Dedifferentiated amniotic fluid mesenchymal stem cell (primary cell): Measurements from ENCODE around the gene TFIP11.

Experiments
- DNase-seq: peaks from one replicate; pipeline ENCODE4 v3.0.0-alpha.2; 2016; ENCODE audit errors: extremely low spot score

TFIP11 gene

DNA sequence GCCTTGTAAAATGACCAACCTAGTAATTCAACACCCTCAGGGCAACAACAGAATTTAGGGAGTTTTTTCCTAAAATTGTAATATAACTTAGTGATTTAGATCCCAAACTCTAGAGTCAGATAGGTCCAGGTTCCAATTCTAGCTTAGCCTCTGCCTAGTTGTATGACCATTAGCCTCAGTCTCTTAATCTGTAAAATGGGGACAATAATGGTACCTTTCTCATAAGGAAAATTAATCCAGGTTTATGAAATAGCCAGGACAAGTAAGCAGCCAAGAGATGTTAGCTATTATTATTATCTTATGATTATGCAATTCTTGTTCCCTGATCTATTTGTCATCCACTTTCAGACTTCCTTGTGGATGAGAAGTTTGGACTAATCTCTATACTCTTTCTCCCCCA lies 4.1 kb downstream of the TFIP11 start:
- DNase-seq: no peak

DNA sequence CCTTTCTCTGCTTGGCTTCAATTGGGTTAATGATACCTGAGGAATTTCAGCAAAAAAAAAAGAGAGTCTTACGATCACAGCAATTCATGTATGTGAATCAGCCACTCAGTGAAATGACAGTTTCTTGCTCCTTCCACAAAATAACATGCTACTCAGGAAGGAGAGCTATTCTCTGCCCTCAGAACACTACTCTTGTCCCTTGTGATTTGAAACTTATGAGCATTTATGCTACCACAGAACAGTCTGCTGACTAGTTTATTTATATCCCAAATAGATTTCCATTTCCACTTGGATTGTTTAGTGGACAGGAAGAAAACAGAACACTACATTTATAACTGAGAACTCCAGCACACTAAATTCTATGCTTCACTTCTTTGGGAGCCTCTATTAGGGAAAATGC lies 8.5 kb downstream of the TFIP11 start:
- no peak for DNase-seq

DNA sequence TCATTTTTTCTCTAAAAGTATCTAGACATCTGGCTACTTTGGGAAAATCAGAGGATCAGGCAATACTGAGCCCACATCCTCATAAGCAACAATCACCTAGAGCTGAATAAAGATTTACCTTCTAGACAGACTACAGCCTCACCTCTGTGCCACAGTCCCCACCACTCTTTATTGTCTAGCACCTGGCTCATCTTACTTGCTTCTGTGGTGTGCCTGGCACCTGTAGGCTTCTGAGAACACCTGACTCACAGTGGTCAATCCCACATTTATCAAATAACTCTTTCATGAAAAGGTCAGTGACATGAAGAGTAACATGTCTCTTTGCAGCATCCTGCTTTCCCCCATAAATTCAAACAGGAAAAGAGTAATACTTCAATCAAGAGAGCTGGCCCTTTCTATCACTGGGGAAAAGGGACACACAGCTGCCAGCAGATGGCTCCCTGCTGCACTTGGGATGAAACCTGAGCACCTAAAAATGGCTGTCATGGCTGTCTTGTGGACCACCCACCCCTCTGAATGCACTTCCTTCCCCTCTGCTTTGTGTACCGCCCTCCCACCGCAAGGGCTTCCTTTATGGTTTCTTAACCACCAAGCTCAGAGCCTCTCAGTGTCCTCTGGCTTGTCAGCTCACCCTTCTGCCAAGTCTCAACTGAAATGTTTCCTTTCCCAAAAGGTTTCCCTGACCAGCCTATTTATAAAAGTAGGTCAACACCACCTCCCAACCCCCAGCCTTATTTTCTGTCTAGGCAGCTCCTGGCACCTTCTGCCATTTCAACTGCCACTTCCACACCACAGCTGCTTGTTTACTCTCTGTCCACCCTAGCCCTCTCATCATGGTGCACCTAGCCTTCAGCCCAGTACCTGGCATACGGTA lies 9.3 kb downstream of the TFIP11 start:
- DNase-seq: peak; percentile 26

DNA sequence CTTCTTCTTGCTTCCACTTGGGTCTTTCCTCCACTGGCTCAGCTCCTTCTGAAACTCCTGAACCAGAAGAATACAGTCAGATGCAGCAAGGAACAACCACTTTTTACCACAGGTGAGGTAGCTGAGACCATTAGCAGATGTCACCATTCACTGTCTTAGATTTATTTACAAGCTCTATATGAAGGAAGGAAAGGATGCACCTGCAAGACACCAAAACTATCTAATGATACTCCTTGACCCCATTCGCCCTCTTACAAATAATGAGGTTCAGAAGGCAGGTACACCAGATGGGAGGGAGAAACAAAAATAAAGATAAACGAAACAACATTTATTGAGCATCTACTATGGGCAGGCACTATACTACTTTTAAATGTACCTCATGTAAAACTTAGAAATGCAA lies 10.3 kb downstream of the TFIP11 start:
- DNase-seq: no peak

DNA sequence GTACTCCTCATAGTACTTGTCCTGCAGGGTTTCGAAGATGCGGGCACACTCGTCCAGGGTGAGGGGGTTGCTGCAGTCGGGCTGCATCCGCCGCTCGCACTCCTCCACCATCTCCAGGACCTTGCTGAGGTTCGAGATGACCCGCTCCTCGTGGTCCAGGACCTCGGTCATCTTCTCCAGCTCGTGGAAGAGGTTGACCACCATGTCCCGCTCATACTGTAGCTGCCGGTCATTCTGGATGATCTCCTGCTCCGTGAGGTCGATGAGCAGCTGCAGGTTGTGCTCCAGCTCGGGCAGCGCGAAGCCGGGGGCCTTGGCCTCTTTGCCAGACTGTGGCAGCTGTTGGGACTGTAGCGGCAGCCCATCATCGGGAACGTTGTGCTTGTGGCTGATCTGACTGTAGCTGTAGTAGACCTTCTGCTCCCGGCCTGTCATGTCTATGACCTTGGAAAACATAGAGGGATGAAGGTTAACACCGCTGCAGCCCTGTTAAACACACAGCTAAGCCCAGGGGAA lies 13.0 kb downstream of the TFIP11 start:
- no peak for DNase-seq

DNA sequence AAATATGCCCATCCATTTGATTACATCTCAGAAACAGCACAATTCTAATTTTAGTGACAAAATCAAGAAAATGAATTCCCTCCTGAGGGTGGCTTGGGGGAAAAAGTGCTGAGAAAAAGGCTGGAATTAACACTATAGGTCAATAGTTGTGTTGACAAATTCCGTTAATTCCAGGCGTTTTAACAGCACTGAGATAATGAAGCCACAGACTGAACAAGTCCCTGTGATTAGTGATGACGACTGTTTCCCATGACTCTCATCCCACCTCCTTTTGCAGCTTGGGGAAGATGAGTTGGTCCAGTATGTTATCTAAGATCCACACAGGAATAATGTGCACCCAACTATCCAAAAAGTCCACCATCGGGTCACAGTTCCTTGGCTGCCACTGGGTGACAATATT lies 15.8 kb downstream of the TFIP11 start:
- DNase-seq: no peak

DNA sequence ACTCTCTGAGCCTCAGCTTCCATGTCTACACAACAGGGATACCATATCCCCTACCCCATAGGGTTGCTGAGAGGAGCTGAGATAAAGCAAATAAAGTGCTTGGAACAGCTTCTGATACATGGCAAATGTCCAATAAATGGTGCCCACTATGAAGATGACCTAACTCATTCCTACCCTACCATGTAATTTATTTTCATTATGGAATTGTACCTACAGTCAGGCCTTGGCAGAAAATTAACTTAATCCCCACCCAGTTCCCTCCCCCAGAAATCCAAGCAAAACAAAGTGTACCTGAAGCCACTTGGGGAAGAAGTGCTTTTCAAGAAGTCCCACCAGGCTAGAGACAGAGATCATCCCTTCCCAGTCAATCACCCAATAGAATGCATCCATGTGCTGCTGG lies 17.8 kb downstream of the TFIP11 start:
- no peak for DNase-seq

DNA sequence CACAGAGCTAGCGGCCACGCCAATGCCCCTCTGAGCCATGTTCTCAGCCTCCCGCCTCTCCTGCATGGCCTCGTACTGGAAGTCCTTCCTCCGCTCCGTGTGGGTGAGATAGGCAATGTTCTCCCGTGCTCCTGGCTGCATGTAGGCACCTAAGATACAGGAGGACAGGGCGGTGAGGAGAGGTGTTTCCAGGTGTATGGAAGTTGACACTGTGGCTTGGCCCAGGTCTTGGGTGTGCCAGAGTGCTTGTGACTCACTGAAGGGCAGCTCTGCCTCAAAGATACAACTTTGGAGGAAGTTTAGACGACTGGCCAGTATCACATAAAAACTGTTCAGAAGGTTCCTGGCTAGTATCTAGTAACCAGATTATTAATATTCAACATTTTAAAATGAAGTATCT lies 20.1 kb downstream of the TFIP11 start:
- DNase-seq: no peak

DNA sequence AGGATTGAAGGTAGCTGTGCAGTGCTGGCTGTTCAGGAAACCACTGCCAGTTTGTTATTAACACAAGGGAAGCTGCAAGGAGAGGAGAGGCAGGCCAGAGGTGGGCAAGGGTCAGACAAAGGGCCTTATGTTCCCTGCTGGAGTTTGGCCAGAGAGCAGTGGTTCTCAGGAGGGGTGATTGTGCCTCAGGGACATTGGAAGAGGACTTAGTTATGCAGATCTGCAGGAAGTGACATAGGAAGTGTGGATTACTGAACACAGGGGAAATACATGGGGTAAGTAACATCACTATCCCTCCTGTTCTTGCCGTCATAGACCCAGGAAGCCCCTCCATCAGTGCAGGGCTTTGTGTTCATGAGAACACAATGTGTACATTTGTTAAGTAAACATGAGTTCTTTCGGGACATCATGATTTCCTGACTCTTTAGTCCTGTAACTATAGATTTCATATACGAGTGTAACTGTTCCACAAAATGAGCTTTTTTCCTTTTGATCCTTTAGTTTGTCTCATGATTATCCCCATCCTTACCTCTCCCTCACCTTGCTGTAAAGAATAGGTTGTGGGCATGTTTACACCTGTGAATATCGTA lies 22.7 kb downstream of the TFIP11 start:
- DNase-seq: no peak

DNA sequence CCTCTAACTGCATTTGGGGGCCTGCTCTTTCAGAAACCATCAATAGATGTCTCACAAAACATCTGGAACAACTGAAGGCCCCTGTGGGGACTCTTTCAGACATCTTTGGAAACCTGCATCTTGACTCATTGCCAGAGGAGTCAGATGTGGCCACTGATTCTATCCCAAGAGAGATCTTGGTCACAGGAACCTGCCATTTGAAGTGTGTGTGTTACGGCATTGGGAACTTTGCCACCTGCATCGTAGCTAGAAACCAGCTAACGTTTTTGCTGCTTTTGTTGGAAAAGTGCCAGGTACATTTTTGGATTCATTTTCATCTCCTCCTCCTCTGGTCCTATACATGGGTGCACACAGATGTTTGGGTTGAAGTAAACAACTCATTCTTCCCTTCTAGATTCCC lies 24.3 kb downstream of the TFIP11 start:
- no peak for DNase-seq

DNA sequence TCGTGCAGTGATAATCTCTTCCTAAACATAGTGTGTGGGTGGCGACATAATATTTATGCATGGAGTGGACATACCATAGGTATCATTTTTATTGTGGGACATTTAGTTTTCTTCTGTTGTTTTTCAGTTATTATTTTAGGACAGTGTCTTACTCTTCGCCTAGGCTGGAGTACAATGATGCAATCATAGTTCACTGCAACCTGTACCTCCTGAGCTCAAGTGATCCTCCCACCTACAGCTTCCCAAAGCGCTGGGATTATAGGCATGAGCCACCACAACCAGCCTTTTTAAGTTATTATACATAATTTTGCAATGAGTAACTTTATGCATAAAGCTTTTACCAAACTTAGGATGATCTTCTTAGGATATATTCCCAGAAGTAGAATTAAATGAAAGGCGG lies 25.9 kb downstream of the TFIP11 start:
- DNase-seq: no peak

DNA sequence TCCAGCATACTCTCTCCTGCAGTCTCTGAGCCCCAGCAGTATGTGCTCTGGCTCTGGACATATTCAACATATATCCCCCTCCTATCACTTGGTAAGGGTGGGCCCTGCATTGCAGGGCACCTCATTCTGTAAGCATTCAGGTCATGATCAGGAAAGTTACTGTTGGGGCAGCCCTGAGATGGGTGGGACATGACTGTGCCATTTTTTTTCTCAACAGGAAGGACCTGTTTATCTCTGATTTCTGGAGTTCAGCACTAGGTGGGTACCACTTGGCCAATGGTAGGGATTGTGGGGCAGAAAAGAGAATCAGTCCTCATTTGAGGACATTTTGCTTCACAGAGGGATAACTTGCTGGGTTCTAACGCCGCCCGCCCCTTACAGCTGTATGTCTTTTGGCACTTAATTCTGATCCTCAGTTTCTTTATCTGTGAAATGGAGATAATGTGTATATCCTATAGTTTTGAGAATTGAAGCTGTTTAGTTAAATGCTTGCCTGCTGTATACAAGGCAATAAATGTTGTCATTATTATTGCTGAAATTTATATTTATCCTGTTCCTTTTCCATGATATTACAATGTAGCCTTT lies 26.4 kb downstream of the TFIP11 start:
- DNase-seq: no peak

DNA sequence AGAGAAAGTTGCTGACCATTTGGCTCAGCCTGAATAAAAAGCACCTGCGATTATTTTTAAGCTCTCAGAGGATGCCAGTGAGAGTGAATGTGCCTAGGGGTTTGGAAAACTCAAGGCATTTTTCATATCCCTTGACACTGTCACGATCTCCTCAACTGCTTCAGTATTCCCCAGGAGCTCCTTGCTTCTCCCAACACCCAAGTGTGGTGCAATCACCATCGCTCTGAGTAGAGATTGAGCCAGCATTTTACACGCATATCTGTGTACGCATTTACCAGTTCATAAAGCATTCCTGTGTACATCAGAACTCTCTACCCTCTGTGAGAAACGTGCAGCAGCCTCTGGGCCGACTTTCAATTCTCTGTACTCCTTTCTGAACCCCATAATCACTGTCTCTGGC lies 27.3 kb downstream of the TFIP11 start:
- DNase-seq: no peak

DNA sequence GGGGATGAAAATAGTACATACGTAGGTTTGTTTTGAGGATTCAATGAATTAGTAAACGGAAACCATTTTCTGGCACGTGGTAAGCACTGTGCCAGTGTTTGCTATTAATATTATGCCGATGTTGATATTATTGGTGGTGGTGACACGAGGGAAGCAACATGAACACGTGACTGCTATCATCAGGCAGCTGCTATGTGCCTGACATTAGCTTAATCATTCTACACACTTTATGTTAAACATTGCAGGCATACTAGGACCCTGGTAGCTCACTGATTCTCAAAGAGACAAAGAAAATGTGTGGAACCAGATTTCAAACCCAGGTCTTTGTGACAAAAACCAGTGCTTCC lies 27.9 kb downstream of the TFIP11 start:
- no peak for DNase-seq

DNA sequence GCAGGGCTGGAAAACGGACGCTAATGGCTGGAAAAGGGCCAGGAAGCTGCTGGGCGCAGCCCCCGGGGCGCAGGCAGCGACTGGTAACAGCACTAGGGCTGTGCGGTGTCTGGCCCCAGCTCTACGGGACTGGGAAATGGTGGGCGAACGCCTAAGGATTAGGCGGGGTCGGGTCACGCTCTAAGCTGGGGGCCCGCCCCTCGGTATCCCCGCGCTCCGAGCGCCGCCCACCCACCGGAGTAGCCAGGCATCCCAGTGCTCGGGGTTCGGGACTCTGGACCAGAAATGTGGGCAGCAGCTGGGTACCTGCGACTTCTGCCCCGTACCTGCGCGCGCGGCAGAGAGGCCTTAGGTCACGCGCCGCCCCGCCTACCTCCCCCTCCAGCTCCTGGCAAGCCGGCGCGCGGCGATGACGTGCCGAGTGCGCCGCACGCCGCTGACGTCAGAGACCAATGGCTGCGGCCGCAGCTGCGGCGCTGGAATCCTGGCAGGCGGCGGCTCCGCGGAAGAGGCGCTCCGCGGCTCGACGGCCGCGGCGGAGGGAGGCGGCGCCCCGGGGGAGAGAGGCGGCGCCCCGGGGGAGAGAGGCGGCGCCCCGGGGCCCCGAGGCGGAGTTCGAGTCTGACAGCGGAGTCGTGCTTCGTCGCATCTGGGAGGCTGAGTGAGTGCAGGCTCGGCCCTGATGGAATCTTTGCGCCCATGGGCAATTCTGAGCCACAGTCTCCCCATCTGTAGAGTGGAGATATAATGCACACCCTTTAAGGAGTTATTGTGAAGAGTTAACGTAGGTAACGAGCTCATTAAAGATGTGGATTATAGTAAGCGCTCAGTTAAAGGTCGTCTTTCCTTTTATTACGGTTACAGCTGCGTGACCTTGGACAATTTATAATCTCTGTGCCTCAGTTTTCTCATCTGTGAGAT lies 28.6 kb downstream of the TFIP11 start, which contains the start of the genes HPS4 and SRRD:
Gene HPS4 (minus strand): TSS at position 345 of the 921 bp plus-strand sequence. CDS start 2,021 bp downstream, outside the sequence.
Gene SRRD (plus strand): TSS at position 439 of the 921 bp plus-strand sequence. CDS start 14 bp downstream, at position 453.
- DNase-seq: peak; percentile 78

DNA sequence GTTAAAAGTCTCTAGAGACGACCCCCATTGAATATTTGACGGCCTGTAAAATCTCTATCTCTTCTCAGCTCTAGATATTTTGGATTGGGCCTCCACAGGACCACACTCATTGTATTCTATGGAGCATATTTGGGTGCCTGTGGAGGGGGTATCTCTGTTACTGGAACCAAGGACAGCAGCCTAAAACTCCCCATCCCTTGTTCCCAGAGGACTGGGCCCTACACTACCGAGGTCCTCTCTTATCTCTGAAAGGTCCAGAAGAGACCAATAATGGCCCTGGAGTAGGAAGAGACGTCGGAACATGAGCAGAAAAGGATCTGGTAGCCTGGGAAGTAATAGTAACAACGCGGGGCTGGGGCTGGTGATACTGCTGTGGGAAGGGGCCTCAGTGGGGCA lies 29.2 kb downstream of the TFIP11 start:
- DNase-seq: no peak

DNA sequence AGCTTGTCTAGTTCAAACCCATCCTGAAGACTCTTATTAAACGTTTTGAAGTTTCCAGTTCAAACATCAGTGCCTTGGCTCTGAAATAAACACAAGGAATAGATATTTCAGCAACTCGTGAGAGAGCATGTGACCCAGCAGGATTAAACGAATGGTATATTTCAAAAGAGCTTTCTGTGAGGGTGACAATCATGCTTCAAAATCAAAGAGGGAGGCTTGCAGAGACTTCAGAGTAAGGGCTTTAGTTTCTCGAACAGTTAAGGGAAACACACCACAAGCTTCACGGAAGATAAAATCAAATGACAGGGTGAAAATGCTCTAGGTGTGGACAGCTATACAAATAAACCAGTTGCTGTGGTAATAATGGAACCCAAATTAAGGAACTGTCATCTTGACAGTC lies 30.1 kb downstream of the TFIP11 start:
- no peak for DNase-seq

DNA sequence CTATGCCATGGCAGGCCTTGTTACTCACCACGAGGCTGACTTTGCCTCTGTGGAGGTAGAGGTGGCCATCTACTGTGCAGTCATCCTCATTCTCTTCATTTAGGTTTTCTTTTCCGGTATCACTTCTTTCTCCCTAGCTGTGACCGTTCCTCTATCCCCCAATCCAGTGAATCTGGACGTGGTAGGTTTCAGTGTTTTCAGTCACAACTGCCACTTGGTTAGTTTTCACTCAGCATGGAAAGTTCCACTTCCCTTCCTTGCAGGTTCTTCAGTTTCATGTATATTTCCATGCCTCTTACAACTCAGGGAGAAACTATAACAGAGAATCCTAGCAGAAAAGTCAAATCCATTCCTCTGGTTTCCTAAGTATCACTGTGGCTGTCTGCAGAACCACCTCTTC lies 30.6 kb downstream of the TFIP11 start:
- no peak for DNase-seq

DNA sequence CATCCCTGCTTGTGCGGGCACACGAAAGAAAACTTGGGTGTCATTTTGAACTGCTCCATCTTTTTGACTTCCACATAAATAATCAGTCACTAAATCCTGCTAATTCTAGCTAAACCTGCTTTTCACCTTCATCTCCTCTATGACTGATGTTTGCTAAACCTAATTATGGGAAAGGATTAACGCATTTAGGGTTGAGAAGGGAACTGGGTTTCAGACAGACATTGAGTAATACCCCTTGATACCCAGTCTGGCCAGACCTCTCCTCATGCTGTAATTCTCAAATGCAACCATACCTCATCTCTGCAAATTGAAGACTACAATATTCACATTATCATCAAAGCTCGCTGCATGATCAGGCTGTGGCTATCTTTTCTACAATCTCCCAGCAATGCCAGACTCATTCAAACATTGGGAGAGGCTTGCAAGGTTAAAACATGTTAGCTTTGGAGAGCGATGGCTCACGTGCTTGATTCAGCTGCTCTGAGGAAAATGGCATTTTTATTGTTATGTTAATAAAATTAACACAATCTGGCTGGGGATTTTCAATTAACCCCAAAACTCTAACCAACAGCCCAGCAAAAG lies 31.1 kb downstream of the TFIP11 start:
- DNase-seq: no peak

DNA sequence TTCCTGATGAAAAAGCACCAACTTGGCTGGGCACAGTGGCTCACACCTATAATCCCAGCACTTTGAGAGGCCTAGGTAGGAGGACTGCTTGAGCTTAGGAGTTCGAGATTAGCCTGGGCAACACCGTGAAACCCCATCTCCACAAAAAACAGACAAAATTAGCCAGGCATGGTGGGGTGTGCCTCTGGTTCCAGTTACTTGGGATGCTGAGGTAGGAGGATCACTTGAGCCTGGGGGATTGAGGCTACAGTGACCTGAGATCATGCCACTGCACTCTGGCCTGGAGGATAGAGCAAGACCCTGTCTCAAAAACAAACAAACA lies 31.7 kb downstream of the TFIP11 start:
- no peak for DNase-seq

DNA sequence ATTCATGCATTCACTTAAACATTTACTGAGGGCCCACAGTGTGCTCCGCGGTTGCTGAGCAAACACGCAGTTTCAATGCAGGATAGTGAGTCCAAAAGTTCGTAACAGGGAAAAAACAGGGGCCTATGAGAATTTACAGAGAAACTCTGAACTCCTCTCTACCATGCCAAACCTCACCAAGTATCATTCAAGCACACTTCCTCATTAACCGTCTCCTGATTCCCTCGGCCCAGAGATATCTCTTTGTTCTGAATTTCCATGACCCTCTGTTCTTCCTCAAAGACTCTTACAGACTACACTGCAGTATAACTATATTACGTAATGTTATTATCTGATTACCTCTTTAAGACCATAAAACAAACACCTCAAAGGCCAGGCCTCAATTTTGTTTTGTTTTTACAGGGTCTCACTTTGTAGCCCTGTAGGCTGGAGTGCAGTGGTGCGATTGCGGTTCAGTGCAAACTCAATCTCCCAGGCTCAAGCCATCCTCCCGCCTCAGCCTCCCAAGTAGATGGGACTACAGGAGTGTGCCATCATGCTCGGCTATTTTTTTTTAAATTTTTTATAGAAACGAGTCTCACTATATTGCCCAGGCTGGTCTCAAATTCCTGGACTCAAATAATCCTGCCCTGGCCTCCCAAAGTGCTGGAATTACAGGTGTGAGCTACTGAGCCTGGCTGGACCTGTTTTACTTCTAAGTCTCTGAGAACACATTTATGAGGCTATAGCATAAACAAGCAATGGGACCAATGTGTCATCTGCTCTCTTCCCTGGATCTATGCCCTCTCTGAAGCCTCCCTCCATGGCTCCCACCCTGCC lies 32.3 kb downstream of the TFIP11 start:
- no peak for DNase-seq
